CD4-positive, CD25-positive, alpha-beta regulatory T cell (primary cell): ENCODE data around the gene TNK1. TPM values are rescaled to one million over a fixed set of nuclear protein-coding genes. Genes with fewer than 3 reads are reported as not detected.

Experiments
- polyA plus RNA-seq, 4 donors: library from polyadenylated mRNA; unstranded; fragments of 300-500 nt; fragmentation: Illumina TruSeq; gene quantifications; one replicate each; pipeline ENCODE4 v1.2.3, GENCODE V29; 2021
- total RNA-seq: library from RNA; stranded (reverse); gene quantifications from one replicate; pipeline ENCODE4 v1.2.3, GENCODE V29; 2022

Gene TNK1
- total and polyA plus RNA-seq, 5 donors from 2014 or later: 0.42 to 4.8 (median 1.5) TPM

Other genes with a start within 250 kb of the TNK1 start
Only the 30 nearest of the 38 such genes appear.
- 2.9 TPM for gene DLG4, start 161.3 kb upstream of the TNK1 start, total RNA-seq
- under 1 TPM; 0.22 to 0.73 (median 0.42) TPM for gene DLG4, start 161.3 kb upstream of the TNK1 start, polyA plus RNA-seq
- gene ACADVL, start 161.2 kb upstream of the TNK1 start, total RNA-seq: 277 TPM
- 10 to 100 TPM; 73.6 to 92.3 (median 84.9) TPM for gene ACADVL, start 161.2 kb upstream of the TNK1 start, polyA plus RNA-seq
- 35.8 TPM for gene DVL2, start 146.6 kb upstream of the TNK1 start, total RNA-seq
- 10 to 100 TPM; 10.5 to 19.4 (median 15.7) TPM for gene DVL2, start 146.6 kb upstream of the TNK1 start, polyA plus RNA-seq
- 16.0 TPM for gene PHF23, start 141.6 kb upstream of the TNK1 start, total RNA-seq
- 10 to 100 TPM; 17.0 to 24.8 (median 21.2) TPM for gene PHF23, start 141.6 kb upstream of the TNK1 start, polyA plus RNA-seq
- 227 TPM for gene GABARAP, start 138.6 kb upstream of the TNK1 start, total RNA-seq
- 1,000 to 10,000 TPM in 2 of 4 donors, 100 to 1,000 TPM in 2; 939 to 1,205 (median 986) TPM for gene GABARAP, start 138.6 kb upstream of the TNK1 start, polyA plus RNA-seq
- 114 TPM for gene CTDNEP1, start 129.4 kb upstream of the TNK1 start, total RNA-seq
- 10 to 100 TPM; 33.0 to 40.7 (median 38.8) TPM for gene CTDNEP1, start 129.4 kb upstream of the TNK1 start, polyA plus RNA-seq
- gene ELP5, start 128.9 kb upstream of the TNK1 start, total RNA-seq: 31.6 TPM
- 10 to 100 TPM; 54.5 to 74.0 (median 59.0) TPM for gene ELP5, start 128.9 kb upstream of the TNK1 start, polyA plus RNA-seq
- gene CLDN7, start 118.6 kb upstream of the TNK1 start, total RNA-seq: not detected
- gene CLDN7, start 118.6 kb upstream of the TNK1 start, polyA plus RNA-seq: 1 to 10 TPM in 2 of 4 donors, under 1 TPM in 2; 0.55 to 2.0 (median 1.3) TPM
- gene SLC2A4, start 99.4 kb upstream of the TNK1 start, total RNA-seq: not detected
- not detected for gene SLC2A4, start 99.4 kb upstream of the TNK1 start, polyA plus RNA-seq
- not detected for gene YBX2, start 86.5 kb upstream of the TNK1 start, total RNA-seq
- gene YBX2, start 86.5 kb upstream of the TNK1 start, polyA plus RNA-seq: not detected
- 485 TPM for gene EIF5A, start 73.5 kb upstream of the TNK1 start, total RNA-seq
- 100 to 1,000 TPM; 210 to 631 (median 398) TPM for gene EIF5A, start 73.5 kb upstream of the TNK1 start, polyA plus RNA-seq
- gene GPS2, start 65.7 kb upstream of the TNK1 start, total RNA-seq: 129 TPM
- gene GPS2, start 65.7 kb upstream of the TNK1 start, polyA plus RNA-seq: 100 to 1,000 TPM in 2 of 4 donors, 10 to 100 TPM in 2; 79.3 to 107 (median 96.5) TPM
- gene NEURL4, start 51.8 kb upstream of the TNK1 start, total RNA-seq: 39.5 TPM
- gene NEURL4, start 51.8 kb upstream of the TNK1 start, polyA plus RNA-seq: 1 to 10 TPM in 2 of 4 donors, under 1 TPM in 2; 0.27 to 1.2 (median 0.83) TPM
- 723 TPM for gene ACAP1, start 44.6 kb upstream of the TNK1 start, total RNA-seq
- 100 to 1,000 TPM; 194 to 259 (median 213) TPM for gene ACAP1, start 44.6 kb upstream of the TNK1 start, polyA plus RNA-seq
- 1.3 TPM for gene KCTD11, start 28.9 kb upstream of the TNK1 start, total RNA-seq
- 1 to 10 TPM; 2.6 to 4.0 (median 2.9) TPM for gene KCTD11, start 28.9 kb upstream of the TNK1 start, polyA plus RNA-seq
- gene TMEM95, start 25.9 kb upstream of the TNK1 start, total RNA-seq: not detected
- not detected for gene TMEM95, start 25.9 kb upstream of the TNK1 start, polyA plus RNA-seq
- 113 TPM for gene PLSCR3, start 13.4 kb downstream of the TNK1 start, total RNA-seq
- 100 to 1,000 TPM; 148 to 174 (median 153) TPM for gene PLSCR3, start 13.4 kb downstream of the TNK1 start, polyA plus RNA-seq
- gene TMEM256, start 23.0 kb downstream of the TNK1 start, total RNA-seq: 23.0 TPM
- 10 to 100 TPM; 64.9 to 80.9 (median 66.7) TPM for gene TMEM256, start 23.0 kb downstream of the TNK1 start, polyA plus RNA-seq
- 3.6 TPM for gene NLGN2, start 26.8 kb downstream of the TNK1 start, total RNA-seq
- gene NLGN2, start 26.8 kb downstream of the TNK1 start, polyA plus RNA-seq: not detected
- not detected for gene SPEM1, start 39.2 kb downstream of the TNK1 start, total RNA-seq
- not detected for gene SPEM1, start 39.2 kb downstream of the TNK1 start, polyA plus RNA-seq
- not detected for gene SPEM2, start 44.5 kb downstream of the TNK1 start, total RNA-seq
- not detected for gene SPEM2, start 44.5 kb downstream of the TNK1 start, polyA plus RNA-seq
- not detected for gene SPEM3, start 47.8 kb downstream of the TNK1 start, total RNA-seq
- gene SPEM3, start 47.8 kb downstream of the TNK1 start, polyA plus RNA-seq: not detected
- 16.8 TPM for gene TMEM102, start 54.3 kb downstream of the TNK1 start, total RNA-seq
- 10 to 100 TPM; 22.3 to 28.4 (median 24.2) TPM for gene TMEM102, start 54.3 kb downstream of the TNK1 start, polyA plus RNA-seq
- gene FGF11, start 58.4 kb downstream of the TNK1 start, total RNA-seq: 3.3 TPM
- under 1 TPM in 3 of 4 donors, not detected in 1; 0.07 to 0.27 (median 0.18) TPM for gene FGF11, start 58.4 kb downstream of the TNK1 start, polyA plus RNA-seq
- gene CHRNB1, start 64.0 kb downstream of the TNK1 start, total RNA-seq: 7.6 TPM
- 10 to 100 TPM; 18.0 to 28.7 (median 27.0) TPM for gene CHRNB1, start 64.0 kb downstream of the TNK1 start, polyA plus RNA-seq
- 53.5 TPM for gene ZBTB4, start 98.5 kb downstream of the TNK1 start, total RNA-seq
- gene ZBTB4, start 98.5 kb downstream of the TNK1 start, polyA plus RNA-seq: 10 to 100 TPM in 3 of 4 donors, 1 to 10 TPM in 1; 8.3 to 14.0 (median 11.0) TPM
- gene SLC35G6, start 100.4 kb downstream of the TNK1 start, total RNA-seq: not detected
- gene SLC35G6, start 100.4 kb downstream of the TNK1 start, polyA plus RNA-seq: not detected
- 568 TPM for gene POLR2A, start 103.3 kb downstream of the TNK1 start, total RNA-seq
- 10 to 100 TPM; 32.3 to 44.0 (median 37.2) TPM for gene POLR2A, start 103.3 kb downstream of the TNK1 start, polyA plus RNA-seq
- gene TNFSF12, start 168.0 kb downstream of the TNK1 start, total RNA-seq: 46.9 TPM
- 10 to 100 TPM; 35.5 to 49.6 (median 41.9) TPM for gene TNFSF12, start 168.0 kb downstream of the TNK1 start, polyA plus RNA-seq
- 1.6 TPM for gene TNFSF13, start 177.7 kb downstream of the TNK1 start, total RNA-seq
- under 1 TPM in 3 of 4 donors, not detected in 1; 0.41 to 0.52 (median 0.44) TPM for gene TNFSF13, start 177.7 kb downstream of the TNK1 start, polyA plus RNA-seq